ENCODE measurements around the gene DPP6.

DNA sequence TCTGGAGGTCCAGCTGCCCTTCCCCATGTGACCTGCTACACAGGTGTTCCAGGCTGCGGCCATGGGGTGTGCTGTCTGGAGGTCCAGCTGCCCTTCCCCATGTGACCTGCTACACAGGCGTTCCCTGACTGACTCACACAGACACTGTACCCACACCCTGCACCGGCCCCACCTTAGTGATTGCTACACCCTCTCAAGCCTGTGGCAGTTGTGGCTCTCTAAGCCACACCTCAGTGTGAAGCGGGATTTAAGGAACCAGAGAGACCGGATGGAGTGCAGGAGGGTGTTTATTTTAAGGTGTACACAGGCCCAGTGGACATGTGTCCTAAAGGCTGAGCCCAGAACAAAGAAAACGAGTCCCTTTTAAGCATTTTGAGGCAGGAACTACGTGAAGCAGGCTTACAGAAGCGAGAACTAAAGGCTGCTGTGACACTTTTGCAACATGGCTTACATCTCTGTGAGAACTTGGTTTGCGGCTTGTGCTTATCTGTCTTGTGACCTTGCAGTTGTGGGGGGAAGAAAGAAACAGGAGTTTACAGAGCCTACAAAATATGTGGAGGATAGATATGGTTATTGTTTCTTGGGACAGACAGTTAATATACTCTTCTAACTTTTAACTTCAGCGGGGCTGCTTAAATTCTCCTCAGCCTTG, 624.4 kb downstream of the DPP6 start:
- TF ChIP-seq EZH2 (IDR thresholded peaks at IDR 0.05) (no peak), POLR2AphosphoS5 (IDR thresholded peaks at IDR 0.05; ENCODE audit: borderline replicate concordance, low read depth, low read length) (no peak), FOXP2 (optimal IDR thresholded peaks at IDR 0.05; ENCODE audit: control extremely low read depth, extremely low read length, insufficient read depth) (no peak)
